GM12874 (cell line): Measurements from ENCODE around the gene WFDC2.

Experiments used
- CTCF ChIP-seq: IDR thresholded peaks from 2 replicates; pipeline ENCODE4 v1.5.1; 2011; ENCODE audit warnings: low read depth, mild to moderate bottlenecking, control low read depth, low read length, moderate library complexity; ENCODE audit not compliant: insufficient read depth

WFDC2 gene

GRCh38 chr20:45503403-45503802 lies 33.9 kb downstream of the WFDC2 start:
- TF ChIP-seq CTCF: no peak

- TF ChIP-seq CTCF: no peak
Measured at GRCh38 chr20:45506398-45506797, 36.8 kb downstream of the WFDC2 start.

- no peak for TF ChIP-seq CTCF
Measured at GRCh38 chr20:45507011-45507820, 37.7 kb downstream of the WFDC2 start.

GRCh38 chr20:45508068-45508886 lies 38.7 kb downstream of the WFDC2 start:
- no peak for TF ChIP-seq CTCF

- TF ChIP-seq CTCF: no peak
Measured at GRCh38 chr20:45509091-45509490, 39.5 kb downstream of the WFDC2 start.

GRCh38 chr20:45510242-45510862 lies 40.8 kb downstream of the WFDC2 start:
- no peak for TF ChIP-seq CTCF
